Fibroblast of villous mesenchyme (primary cell): Measurements from ENCODE around the gene PDIA2. TPM values are rescaled to one million over a fixed set of nuclear protein-coding genes. Genes with fewer than 3 reads are reported as not detected.

ENCODE experiments used
- DNase-seq: peaks from one replicate; pipeline ENCODE4 v3.0.0-alpha.2; 2010; ENCODE audit warnings: low read depth
- H3K4me3 ChIP-seq: 2 replicates; pipeline ENCODE4 v1.5.1; 2011; ENCODE audit warnings: low read depth, mild to moderate bottlenecking, low read length
- CTCF ChIP-seq: IDR thresholded peaks from 2 replicates; pipeline ENCODE4 v1.5.1; 2012; ENCODE audit warnings: low read depth, mild to moderate bottlenecking, low read length; ENCODE audit not compliant: insufficient read depth
- total RNA-seq: library from RNA; depleted of rRNA; stranded (reverse); fragments of >200 nt; gene quantifications from 2 replicates; pipeline ENCODE4 v1.2.3, GENCODE V29; 2012

Gene PDIA2
- total RNA-seq, 1 donor, result 0.43 TPM

DNA sequence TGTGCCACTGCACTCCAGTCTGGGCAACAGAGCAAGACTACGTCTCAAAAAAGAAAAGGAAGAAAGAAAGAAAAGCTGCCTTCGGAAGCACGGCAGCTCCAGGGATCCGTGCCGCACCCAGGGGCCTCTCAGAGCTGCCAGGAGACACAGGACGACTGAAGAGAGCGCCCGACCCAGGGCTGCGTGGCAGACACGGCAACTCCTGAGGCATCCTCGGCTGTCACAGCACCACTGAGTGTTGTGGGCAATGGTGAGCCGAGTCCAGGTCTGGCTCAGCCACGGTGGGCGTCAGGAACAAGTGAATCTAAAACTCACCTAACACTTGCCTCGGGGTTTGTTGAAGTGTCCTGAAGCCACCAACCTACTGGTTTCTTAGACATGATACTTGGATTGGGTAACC, 28.8 kb downstream of the PDIA2 start:
- TF ChIP-seq CTCF, result no peak
- DNase-seq, result no peak
- no peak overlapping the region for H3K4me3 ChIP-seq

DNA sequence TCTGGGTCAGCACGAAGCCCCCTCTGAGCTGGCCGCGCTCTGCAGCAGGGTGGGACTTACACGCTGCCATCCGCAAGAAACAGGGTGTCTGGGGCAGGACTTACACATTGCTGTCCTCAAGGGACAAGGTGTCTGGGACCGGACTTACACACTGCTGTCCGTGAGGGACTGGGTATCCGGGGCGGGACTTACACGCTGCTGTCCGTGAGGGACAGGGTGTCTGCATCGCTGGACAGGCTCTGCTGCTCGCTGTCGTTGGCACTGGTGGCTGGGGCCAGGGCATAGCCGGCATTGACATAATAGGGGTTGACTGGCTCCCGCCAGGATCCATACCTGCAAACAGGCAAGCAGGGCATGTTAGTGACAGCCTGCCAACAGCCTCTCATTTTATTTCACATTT, 31.4 kb downstream of the PDIA2 start:
- no peak for DNase-seq

DNA sequence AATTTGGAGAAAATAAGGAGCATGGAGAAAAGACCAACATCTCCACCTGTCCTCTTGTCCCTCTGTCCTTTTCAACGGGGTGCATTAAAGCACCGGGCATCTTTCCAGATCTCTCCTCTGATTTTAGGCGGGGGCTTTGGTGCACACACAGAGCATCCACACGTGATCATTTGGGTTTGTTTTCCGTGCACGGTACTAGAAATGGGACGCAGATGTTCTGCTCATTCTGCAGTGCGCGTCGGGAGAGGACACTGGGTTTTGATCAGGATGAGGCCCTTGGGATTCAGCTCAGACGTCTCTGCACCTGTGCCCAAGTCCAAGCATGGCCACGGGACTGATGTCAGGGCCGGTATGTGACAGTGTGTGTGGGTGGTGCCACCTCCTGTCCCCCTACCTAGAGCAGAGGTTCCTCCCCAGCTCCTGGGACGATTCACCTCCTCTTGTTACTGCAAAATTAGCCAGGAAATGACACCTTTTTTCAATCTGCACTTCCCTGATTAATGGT, 31.9 kb downstream of the PDIA2 start:
- TF ChIP-seq CTCF, result no peak
- H3K4me3 ChIP-seq, result no peak overlapping the region
- no peak for DNase-seq

More for the DNA sequence above, 31.4 kb downstream of the PDIA2 start:
- TF ChIP-seq CTCF, result no peak
- no peak overlapping the region for H3K4me3 ChIP-seq

- H3K4me3 ChIP-seq, result no peak overlapping the region
- no peak for TF ChIP-seq CTCF
- no peak for DNase-seq
Observed at GRCh38 chr16:316741-317464, 33.9 kb downstream of the PDIA2 start.

DNA sequence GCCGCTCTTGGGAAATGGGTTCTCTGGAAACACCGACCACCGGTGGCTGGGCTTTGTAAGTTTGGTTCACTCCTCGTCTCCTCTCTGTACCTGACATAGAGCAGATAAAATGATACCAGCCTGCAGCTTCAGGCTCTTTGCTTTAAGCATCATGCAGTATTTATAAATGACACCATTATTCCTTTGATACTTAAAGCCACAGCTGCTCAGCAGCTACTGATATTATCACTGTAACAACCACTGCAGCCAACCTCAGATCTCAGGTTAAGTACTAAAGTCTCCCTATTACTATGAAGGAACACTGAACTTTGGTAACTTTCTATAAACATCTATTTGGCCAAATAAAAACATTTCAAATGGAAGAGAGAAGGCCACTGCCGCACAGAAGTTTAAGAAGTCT, 34.6 kb downstream of the PDIA2 start:
- no peak overlapping the region for H3K4me3 ChIP-seq
- DNase-seq, result no peak
- no peak for TF ChIP-seq CTCF

DNA sequence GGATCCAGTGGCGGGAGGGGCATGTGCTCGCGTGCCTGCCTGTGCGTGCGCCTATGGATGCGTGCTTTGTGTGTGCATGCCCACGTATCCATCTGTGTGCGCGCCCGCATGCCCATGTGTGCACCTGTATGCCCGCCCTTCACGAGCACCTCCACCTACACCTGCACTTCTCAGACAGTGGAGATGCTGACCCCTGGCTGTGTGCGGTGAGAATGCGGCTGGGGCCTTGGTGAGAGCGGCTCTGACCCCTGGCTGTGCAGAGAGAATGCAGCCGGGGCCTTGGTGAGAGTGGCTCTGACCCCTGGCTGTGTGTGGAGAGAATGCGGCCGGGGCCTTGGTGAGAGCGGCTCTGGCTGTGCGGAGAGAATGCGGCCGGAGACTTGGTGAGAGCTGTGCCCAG, 35.7 kb downstream of the PDIA2 start:
- no peak overlapping the region for H3K4me3 ChIP-seq
- no peak for DNase-seq
- TF ChIP-seq CTCF, result peak; percentile 13

DNA sequence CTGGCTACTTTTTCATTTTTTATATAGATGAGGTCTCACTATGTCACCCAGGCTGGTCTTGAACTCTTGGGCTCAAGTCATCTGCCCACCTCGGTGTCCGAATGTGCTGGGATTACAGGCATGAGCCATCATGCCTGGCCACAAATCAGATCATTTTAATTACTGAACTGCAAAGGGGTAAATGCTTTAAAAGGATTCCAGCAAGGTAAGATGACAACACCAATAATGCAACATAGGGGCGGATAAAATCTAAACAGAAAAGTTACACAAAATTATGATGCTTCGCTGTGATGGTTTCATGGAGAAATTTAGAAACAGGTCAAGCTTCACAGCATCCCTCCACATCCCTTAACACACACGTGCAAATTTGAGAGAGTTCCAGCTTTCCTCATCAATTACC, 37.2 kb downstream of the PDIA2 start:
- no peak overlapping the region for H3K4me3 ChIP-seq
- no peak for TF ChIP-seq CTCF
- no peak for DNase-seq
